BE2C (cell line): ENCODE data around the gene GRIK1.
A peak's percentile ranks its signal among the peaks of the same experiment; 100 is the strongest.

Source experiments
- DNase-seq: peaks from one replicate; pipeline ENCODE4 v3.0.0-alpha.2; 2020
- H3K27me3 ChIP-seq: fragments of 250-450 bp; sonication (Bioruptor Pico); 2 replicates; pipeline ENCODE4 v1.5.1; 2020; ENCODE audit warnings: mild to moderate bottlenecking
- H3K36me3 ChIP-seq: fragments of 250-450 bp; sonication (Bioruptor Pico); 2 replicates; pipeline ENCODE4 v1.5.1; 2020; ENCODE audit warnings: mild to moderate bottlenecking
- H3K4me1 ChIP-seq: fragments of 250-450 bp; sonication (Bioruptor Pico); 2 replicates; pipeline ENCODE4 v1.5.1; 2020
- H3K4me3 ChIP-seq: 2 replicates; pipeline ENCODE4 v1.5.1; 2011; ENCODE audit warnings: low read depth, low read length
- H3K9me3 ChIP-seq: fragments of 250-450 bp; sonication (Bioruptor Pico); 2 replicates; pipeline ENCODE4 v1.5.1; 2020
- TF ChIP-seq, protein P1 (sequence below): IDR thresholded peaks from 2 replicates; pipeline ENCODE4 v1.5.1; 2012; ENCODE audit warnings: mild to moderate bottlenecking, low read depth, low read length

GRIK1 gene

DNA sequence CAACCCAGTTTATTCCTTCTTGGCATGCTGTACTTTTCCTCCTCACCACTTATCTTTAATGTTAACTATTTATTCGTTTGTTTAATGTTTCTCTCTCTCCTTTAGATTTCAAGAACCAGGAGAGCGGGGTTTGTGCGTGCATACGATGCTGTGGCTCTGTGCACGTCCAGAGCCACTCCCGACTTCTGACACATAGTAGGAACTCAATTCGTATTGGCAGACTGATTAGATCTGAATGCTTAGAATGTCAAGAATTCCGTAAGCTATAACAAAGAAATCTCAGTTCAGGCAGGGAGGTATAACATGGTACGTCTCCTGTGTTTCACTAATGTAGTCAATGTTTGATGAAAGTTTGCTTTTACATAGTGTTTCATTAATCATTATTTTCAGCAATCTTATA, 7.3 kb upstream of the GRIK1 start:
- TF ChIP-seq, protein P1, sequence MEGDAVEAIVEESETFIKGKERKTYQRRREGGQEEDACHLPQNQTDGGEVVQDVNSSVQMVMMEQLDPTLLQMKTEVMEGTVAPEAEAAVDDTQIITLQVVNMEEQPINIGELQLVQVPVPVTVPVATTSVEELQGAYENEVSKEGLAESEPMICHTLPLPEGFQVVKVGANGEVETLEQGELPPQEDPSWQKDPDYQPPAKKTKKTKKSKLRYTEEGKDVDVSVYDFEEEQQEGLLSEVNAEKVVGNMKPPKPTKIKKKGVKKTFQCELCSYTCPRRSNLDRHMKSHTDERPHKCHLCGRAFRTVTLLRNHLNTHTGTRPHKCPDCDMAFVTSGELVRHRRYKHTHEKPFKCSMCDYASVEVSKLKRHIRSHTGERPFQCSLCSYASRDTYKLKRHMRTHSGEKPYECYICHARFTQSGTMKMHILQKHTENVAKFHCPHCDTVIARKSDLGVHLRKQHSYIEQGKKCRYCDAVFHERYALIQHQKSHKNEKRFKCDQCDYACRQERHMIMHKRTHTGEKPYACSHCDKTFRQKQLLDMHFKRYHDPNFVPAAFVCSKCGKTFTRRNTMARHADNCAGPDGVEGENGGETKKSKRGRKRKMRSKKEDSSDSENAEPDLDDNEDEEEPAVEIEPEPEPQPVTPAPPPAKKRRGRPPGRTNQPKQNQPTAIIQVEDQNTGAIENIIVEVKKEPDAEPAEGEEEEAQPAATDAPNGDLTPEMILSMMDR: no peak
- no peaks in the 10 kb centered on the region for H3K4me1 ChIP-seq
- DNase-seq: no peak
- H3K4me3 ChIP-seq: no peak overlapping the region
- no peaks in the 10 kb centered on the region for H3K27me3 ChIP-seq
- no peaks in the 10 kb centered on the region for H3K9me3 ChIP-seq
- no peaks in the 10 kb centered on the region for H3K36me3 ChIP-seq

DNA sequence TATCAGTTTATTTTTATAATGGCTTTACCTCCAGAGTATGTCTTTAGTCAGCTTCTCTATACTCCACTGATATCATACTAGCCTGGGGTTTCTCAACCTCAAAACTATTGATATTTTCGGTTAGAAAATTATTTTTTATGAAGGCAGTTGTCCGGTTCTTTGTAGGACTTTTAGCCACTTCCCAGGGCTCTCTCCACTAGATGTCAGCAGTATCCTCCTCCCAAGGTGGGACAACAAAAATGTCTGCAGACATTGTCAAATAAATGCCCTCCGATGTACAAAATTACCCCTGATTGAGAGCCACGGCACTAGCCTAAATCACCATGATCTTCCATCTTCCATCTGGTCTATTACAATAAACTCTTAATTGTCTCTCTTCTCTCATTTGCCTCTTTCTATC, 4.1 kb upstream of the GRIK1 start:
- TF ChIP-seq, protein P1: peak; percentile 6; the same call in 1 of the 2 replicates
- Histone ChIP-seq H3K4me1 (no peaks in the 10 kb centered on the region), H3K27me3 (peaks cover 12% of the 10 kb centered on the region), H3K9me3 (no peaks in the 10 kb centered on the region), H3K36me3 (no peaks in the 10 kb centered on the region), H3K4me3 (no peak overlapping the region)
- no peak for DNase-seq

DNA sequence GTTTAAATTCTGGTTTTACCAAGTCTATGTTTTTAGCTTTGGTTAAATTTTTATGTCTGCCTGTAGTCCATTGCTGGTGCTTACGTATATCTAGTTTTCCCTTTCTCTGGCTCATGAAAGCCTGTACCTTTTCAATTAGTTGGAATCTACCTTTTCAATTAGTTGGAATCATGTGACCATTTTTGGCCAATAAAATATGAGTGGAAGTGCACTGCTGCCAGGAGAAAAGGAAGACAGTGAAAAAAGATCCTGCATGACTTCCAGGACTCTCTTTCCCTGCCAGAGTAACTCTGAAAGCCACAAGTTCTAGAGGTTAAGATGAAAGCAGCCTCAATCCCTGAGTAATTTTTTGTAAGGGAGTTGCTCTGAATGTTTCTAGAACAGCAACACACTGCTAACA, 2.2 kb upstream of the GRIK1 start:
- no peaks in the 10 kb centered on the region for H3K4me1 ChIP-seq
- TF ChIP-seq, protein P1: no peak
- DNase-seq: no peak
- no peaks in the 10 kb centered on the region for H3K36me3 ChIP-seq
- H3K9me3 ChIP-seq: no peaks in the 10 kb centered on the region
- no peak overlapping the region for H3K4me3 ChIP-seq
- peaks cover 21% of the 10 kb centered on the region for H3K27me3 ChIP-seq

DNA sequence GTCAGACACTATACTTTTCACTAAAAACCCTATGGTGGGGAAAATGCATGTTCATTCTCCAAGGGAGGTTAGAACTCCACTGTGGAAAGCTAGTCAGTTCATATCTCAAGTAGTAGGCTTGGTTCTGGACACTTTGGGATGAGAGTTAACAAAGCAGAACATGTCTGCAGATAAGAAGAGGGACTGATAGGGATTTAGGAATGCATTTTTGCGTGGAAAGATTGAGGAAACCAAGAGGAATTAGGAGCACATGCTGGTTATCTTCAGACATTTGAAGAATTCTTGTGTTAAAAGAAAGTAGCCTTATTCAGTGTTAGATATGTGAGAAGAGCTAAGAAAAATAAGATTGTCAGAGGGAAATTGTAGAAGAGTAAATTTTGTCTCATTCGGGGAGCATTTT, 1.2 kb upstream of the GRIK1 start:
- H3K27me3 ChIP-seq: peaks cover 21% of the 10 kb centered on the region
- H3K4me3 ChIP-seq: no peak overlapping the region
- H3K36me3 ChIP-seq: no peaks in the 10 kb centered on the region
- H3K9me3 ChIP-seq: no peaks in the 10 kb centered on the region
- TF ChIP-seq, protein P1: no peak
- DNase-seq: no peak
- no peaks in the 10 kb centered on the region for H3K4me1 ChIP-seq

DNA sequence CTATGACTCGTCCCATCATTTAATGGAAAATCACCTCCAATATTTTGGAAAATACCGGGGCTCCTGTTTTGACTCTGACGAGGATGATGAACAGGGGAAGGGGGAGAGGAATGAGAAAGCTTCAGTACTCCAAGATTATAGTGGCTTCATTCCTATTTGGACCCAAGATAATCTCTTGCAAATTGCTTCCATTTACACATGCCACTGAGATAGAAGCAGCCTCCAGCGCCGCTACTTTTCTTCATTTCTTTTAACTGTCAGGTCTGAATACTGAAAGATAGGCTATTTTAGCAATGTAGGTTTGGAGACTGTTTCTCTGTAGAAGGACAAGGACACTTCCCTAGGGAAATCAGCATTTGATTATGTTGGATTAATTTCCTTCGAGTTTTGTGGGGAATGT, 565 bp upstream of the GRIK1 start:
- no peaks in the 10 kb centered on the region for H3K4me1 ChIP-seq
- no peaks in the 10 kb centered on the region for H3K9me3 ChIP-seq
- no peak for DNase-seq
- TF ChIP-seq, protein P1: no peak
- no peaks in the 10 kb centered on the region for H3K36me3 ChIP-seq
- H3K27me3 ChIP-seq: peaks cover 21% of the 10 kb centered on the region
- no peak overlapping the region for H3K4me3 ChIP-seq

DNA sequence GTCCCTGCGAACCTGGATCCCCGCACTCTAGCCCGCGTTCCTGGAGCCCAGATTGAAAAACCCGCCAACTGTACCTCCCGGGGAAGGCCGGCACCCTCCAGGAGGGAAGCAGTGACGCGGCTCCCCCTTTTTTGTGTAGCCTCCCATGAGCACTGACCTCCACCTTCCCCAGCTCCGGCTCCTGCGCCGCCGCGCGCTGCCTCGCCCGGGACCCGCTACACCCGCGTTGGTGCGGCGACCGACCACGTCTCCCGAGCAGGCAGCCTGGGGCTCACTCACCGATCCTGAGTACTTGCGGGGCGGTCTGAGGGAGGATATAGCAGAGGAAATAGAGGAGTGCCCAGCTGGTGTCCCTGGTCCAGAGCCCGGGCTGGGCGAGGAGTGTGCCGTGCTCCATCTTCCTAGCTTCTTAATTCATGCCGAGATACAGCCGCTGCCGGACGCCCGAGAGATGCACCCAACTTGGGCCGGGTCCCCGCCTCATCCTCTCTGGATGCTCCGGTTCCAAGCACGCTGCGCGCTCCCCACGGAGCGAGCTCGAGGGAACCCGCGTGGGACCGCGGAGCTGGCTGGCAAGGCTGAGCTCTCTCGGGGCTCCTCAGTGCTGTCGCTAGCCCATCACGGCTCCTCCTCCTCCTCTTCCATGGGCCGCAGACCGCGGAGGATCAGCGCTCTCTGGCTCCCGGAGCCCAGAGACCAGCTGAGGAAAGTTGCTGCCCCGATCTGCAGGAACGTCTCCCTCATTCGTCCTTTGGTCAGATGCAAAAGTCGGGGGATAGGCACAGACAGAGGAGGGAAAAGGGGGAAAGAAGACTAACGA, 482 bp downstream of the GRIK1 start:
- TF ChIP-seq, protein P1: no peak
- H3K4me1 ChIP-seq: no peaks in the 10 kb centered on the region
- no peak overlapping the region for H3K4me3 ChIP-seq
- no peaks in the 10 kb centered on the region for H3K36me3 ChIP-seq
- H3K9me3 ChIP-seq: no peaks in the 10 kb centered on the region
- no peak for DNase-seq
- peaks cover 21% of the 10 kb centered on the region for H3K27me3 ChIP-seq
